COR-L47 (cell line): ENCODE results near the gene SIRT4.
"Not testable (repeated sequence)": the region's sequence is repeated elsewhere in the genome, so short reads cannot be mapped to it uniquely, and the experiment has no call there.

ENCODE experiments used
- DNase-seq: peaks from one replicate; lab custom pipeline; 2025; lab: John Stamatoyannopoulos, UW

Gene SIRT4

GRCh38 chr12:120301962-120302815 lies at the start of gene SIRT4:
SIRT4 (plus strand) TSS chr12:120302321; CDS start chr12:120303562, 1,241 bp downstream.
- DNase-seq, result peak; percentile 89

- not testable (repeated sequence) for DNase-seq
Measured at GRCh38 chr12:120253313-120253712, 48.8 kb upstream of the SIRT4 start.

GRCh38 chr12:120254809-120255208 lies 47.3 kb upstream of the SIRT4 start:
- no peak for DNase-seq

- peak; percentile 41 for DNase-seq
Measured at GRCh38 chr12:120257041-120257821, 44.9 kb upstream of the SIRT4 start.

GRCh38 chr12:120258323-120258896 lies 43.7 kb upstream of the SIRT4 start:
- no peak for DNase-seq

GRCh38 chr12:120259418-120260202 lies 42.5 kb upstream of the SIRT4 start:
- no peak for DNase-seq

GRCh38 chr12:120260607-120261006 lies 41.5 kb upstream of the SIRT4 start:
- no peak for DNase-seq

GRCh38 chr12:120261951-120262851 lies 39.9 kb upstream of the SIRT4 start:
- peak; percentile 3 for DNase-seq

- DNase-seq, result no peak
Measured at GRCh38 chr12:120262852-120263747, 39.0 kb upstream of the SIRT4 start.

GRCh38 chr12:120263748-120264085 lies 38.4 kb upstream of the SIRT4 start:
- DNase-seq, result no peak

- DNase-seq, result no peak
Measured at GRCh38 chr12:120264086-120264903, 37.8 kb upstream of the SIRT4 start.

GRCh38 chr12:120264904-120265472 lies 37.1 kb upstream of the SIRT4 start:
- no peak for DNase-seq

- DNase-seq, result peak; percentile 64
Measured at GRCh38 chr12:120265473-120266179, 36.5 kb upstream of the SIRT4 start, which contains the start of gene PXN. PXN (minus strand) TSS chr12:120265730; CDS start chr12:120265629, 101 bp downstream.

GRCh38 chr12:120266180-120266870 lies 35.8 kb upstream of the SIRT4 start:
- no peak for DNase-seq

- no peak for DNase-seq
Measured at GRCh38 chr12:120267736-120268135, 34.4 kb upstream of the SIRT4 start.

- DNase-seq, result no peak
Measured at GRCh38 chr12:120276734-120277133, 25.4 kb upstream of the SIRT4 start.
